NB4 (cell line): ENCODE measurements around the gene ESRRA.
A peak's percentile ranks its signal among the peaks of the same experiment; 100 is the strongest.

ENCODE experiments used
- DNase-seq: peaks from one replicate; pipeline ENCODE4 v3.0.0; 2010; ENCODE audit warnings: low read depth
- H3K4me3 ChIP-seq: one replicate; pipeline ENCODE4 v1.5.1; 2011; ENCODE audit warnings: mild to moderate bottlenecking, low read depth, low read length, moderate library complexity
- CTCF ChIP-seq: IDR thresholded peaks from one replicate; pipeline ENCODE4 v1.5.1; 2012; ENCODE audit warnings: low read depth, low read length
- MAX ChIP-seq: IDR thresholded peaks from 2 replicates; pipeline ENCODE4 v1.6.1; 2011; ENCODE audit warnings: low read depth, low read length
- MYC ChIP-seq: IDR thresholded peaks from 2 replicates; pipeline ENCODE4 v1.6.1; 2011; ENCODE audit warnings: low read depth, low read length
- POLR2A ChIP-seq: IDR thresholded peaks from 2 replicates; pipeline ENCODE4 v1.6.1; 2011; ENCODE audit warnings: mild to moderate bottlenecking; ENCODE audit not compliant: insufficient read length; ENCODE audit errors: extremely low read depth

ESRRA gene

GRCh38 chr11:64305075-64305690 lies at the start of gene ESRRA:
ESRRA (plus strand) TSS chr11:64305524; CDS start chr11:64307180, 1,656 bp downstream.
- peak within 1 kb of the TSS; percentile 98 for H3K4me3 ChIP-seq
- TF ChIP-seq MAX = peak; percentile 59
- no peak for TF ChIP-seq MYC
- no peak for TF ChIP-seq CTCF
- peak; percentile 57 for TF ChIP-seq POLR2A
- peak; percentile 100 for DNase-seq

- TF ChIP-seq MAX (no peak), POLR2A (no peak), MYC (no peak), CTCF (no peak)
- DNase-seq = no peak
- no peak overlapping the region for H3K4me3 ChIP-seq
These were observed 49.0 kb upstream of the ESRRA start for GRCh38 chr11:64256300-64256699.

GRCh38 chr11:64258356-64258755 lies 47.0 kb upstream of the ESRRA start:
- DNase-seq = no peak
- no peak overlapping the region for H3K4me3 ChIP-seq
- TF ChIP-seq POLR2A (no peak), CTCF (no peak), MAX (no peak), MYC (no peak)

GRCh38 chr11:64258946-64259532 lies 46.3 kb upstream of the ESRRA start:
- no peak for DNase-seq
- TF ChIP-seq MAX (no peak), MYC (no peak)
- H3K4me3 ChIP-seq = no peak overlapping the region

GRCh38 chr11:64259533-64260067 lies 45.7 kb upstream of the ESRRA start:
- TF ChIP-seq MAX = no peak
- TF ChIP-seq MYC = no peak
- TF ChIP-seq POLR2A = no peak
- no peak for TF ChIP-seq CTCF
- H3K4me3 ChIP-seq = no peak overlapping the region
- DNase-seq = no peak

GRCh38 chr11:64260147-64260708 lies 45.1 kb upstream of the ESRRA start:
- no peak overlapping the region for H3K4me3 ChIP-seq
- no peak for TF ChIP-seq POLR2A
- no peak for DNase-seq
